HG03457 (cell line): ENCODE measurements around the gene IL1RN.
A peak's percentile ranks its signal among the peaks of the same experiment; 100 is the strongest.

Experiments
- ATAC-seq: cut with Tn5 transposase; IDR thresholded peaks from one replicate; pipeline ENCODE4 v1.9.1; 2021; ENCODE audit warnings: moderate number of reproducible peaks; ENCODE audit not compliant: unreplicated experiment

The IL1RN gene

DNA sequence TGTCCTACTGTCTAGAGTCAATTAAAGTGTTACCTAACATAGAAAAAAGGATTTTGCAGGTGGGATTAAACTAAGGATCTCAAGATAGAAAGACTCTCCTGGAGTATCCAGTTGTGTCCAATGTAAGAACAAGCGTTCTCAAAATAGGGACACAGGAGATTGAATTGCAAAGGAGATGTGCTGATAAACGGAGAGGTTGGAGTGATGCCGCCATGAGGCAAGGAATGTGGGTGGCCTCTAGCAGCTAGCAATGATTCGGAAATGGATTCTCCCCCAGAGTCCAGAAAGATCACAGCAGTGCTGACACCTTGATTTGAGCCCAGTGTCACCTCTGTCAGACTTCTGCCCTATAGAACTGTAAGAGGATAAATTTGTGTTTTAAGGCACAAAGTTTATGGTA is 24.1 kb upstream of the IL1RN start:
- no peak for ATAC-seq

- no peak for ATAC-seq
Measured at GRCh38 chr2:113104054-113104611, 23.3 kb upstream of the IL1RN start.

DNA sequence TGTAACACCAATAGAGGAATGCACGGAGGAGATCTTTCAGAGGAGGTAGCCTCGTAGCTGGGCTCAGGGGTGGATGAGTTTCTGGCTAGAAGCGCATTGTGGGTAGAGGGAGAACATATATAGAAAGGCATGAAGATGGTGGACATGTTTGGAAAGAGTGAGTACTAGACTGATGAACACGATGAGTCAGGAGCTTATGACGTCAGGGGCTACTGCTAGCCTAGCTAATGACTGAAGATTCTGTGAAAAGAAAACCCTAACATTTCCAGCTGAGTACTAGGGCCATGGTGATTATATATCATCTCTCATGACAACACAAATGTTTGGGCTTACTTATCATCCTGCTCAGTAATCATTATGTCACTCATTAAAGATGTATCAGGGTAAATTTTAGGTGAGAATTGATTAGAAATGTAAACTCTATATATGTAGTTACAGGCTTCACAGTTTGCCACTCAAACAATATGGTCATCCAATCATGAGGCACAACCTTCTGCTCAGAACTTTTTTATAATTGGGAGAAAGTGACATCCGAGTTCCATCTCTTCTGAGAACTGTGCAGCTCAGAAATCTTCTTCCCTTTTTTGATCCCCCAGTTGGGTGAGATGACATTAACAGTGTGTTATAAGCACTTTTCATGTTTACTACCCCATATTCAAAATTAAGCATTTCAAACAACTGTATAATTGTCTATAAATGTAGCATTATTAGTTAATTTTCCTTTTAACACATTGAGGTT is 22.2 kb upstream of the IL1RN start:
- no peak for ATAC-seq

GRCh38 chr2:113111121-113111520 is 16.3 kb upstream of the IL1RN start:
- no peak for ATAC-seq

- ATAC-seq: no peak
Measured at GRCh38 chr2:113111823-113112287, 15.5 kb upstream of the IL1RN start.

- no peak for ATAC-seq
Measured at GRCh38 chr2:113112441-113112840, 15.0 kb upstream of the IL1RN start.

- ATAC-seq: no peak
Measured at GRCh38 chr2:113112871-113113270, 14.5 kb upstream of the IL1RN start.

- ATAC-seq: no peak
Measured at GRCh38 chr2:113113807-113114206, 13.6 kb upstream of the IL1RN start.

DNA sequence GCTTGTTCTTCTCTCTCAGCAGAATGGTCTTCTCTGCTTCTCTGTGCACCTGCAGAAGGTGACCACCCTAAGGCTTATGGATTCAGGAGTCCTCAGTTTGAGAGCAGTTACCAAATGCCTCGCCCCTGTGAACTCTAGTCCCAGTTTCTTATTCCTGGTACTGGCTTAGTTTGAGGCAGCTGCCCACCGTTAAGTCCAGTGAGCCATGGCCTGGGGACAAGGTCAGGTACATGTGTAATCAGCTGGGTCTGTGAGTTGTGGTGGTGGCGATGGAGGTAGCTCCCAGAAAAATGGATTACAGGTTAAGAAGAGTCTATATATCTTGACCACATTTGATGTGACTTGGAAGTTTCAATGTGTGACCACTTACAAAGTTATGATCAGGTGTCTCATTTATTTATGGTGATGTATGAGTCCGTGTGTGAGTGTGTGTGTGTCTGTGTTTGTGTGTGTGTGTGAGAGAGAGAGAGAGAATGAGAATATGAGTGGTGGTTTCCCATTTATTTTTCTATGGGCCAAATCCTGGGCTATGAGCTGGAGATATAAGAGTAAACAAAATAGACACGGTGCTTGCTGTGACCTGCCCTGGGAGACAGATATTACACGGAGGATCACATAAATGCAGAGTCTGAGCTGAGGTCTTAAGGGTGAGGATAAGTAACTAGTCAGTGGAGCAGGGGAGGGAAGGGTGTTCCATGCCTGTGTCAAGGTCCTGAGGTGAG is 13.0 kb upstream of the IL1RN start:
- no peak for ATAC-seq

GRCh38 chr2:113114996-113115395 is 12.4 kb upstream of the IL1RN start:
- ATAC-seq: no peak

- peak; percentile 46 for ATAC-seq
Measured at GRCh38 chr2:113116100-113116958, 11.1 kb upstream of the IL1RN start.

- ATAC-seq: no peak
Measured at GRCh38 chr2:113117541-113118262, 9.7 kb upstream of the IL1RN start.

- no peak for ATAC-seq
Measured at GRCh38 chr2:113118263-113118657, 9.1 kb upstream of the IL1RN start.

DNA sequence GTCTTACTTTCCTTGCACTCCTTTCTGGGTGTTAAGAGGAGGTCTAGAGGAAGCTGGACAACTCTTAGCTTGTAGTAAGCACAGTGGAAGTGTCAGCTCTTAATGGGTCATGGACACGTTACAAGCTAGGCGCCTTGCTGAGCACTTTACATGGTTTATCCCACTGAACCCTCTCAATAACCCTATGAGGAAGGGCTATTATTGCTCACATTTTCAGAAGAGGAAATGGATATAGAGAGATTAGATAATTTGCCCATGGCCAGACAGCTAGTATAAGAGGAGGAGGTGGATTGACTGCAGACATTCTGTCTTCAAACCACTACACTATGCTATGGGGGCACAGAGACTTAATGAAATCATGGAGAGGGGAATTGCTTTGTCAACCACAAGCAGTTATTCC is 8.3 kb upstream of the IL1RN start:
- no peak for ATAC-seq

- ATAC-seq: no peak
Measured at GRCh38 chr2:113120861-113121260, 6.5 kb upstream of the IL1RN start.

DNA sequence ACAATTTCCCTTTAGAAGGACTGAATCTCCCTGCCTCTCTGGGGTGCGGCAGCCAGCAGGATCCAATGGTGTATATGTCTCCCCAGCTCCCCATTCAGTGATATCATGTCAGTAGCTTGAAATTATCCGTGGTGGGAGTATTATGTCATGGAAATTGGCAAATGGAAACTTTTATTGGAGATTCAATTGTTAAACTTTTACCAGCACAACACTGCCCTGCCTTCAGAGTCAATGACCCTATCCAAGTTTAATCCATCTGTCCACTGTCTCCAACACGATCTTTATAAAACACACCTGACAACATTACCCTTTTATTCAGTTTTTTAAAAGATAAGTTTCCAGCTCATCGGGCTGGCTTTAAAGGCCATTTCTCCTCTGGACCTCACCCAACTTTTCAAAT is 5.0 kb upstream of the IL1RN start:
- ATAC-seq: no peak

DNA sequence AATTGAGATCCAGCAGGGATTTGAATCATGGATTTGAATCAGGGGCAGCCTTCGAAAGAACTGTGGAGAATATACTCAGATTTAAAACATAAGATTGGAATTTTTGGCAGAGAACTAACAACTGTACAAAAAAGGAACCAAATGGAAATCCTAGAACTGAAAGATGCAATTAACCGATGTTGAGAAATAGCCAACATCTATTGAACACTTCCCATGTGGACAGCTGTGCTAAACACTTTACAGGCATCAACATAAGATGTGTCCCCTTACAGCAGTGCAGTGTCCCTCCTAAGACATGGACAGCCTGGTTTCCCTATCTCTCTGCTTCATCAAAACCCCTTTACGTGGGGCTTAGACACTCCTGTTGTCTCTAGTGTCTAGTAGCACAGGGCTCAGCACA is 3.7 kb upstream of the IL1RN start:
- ATAC-seq: no peak

DNA sequence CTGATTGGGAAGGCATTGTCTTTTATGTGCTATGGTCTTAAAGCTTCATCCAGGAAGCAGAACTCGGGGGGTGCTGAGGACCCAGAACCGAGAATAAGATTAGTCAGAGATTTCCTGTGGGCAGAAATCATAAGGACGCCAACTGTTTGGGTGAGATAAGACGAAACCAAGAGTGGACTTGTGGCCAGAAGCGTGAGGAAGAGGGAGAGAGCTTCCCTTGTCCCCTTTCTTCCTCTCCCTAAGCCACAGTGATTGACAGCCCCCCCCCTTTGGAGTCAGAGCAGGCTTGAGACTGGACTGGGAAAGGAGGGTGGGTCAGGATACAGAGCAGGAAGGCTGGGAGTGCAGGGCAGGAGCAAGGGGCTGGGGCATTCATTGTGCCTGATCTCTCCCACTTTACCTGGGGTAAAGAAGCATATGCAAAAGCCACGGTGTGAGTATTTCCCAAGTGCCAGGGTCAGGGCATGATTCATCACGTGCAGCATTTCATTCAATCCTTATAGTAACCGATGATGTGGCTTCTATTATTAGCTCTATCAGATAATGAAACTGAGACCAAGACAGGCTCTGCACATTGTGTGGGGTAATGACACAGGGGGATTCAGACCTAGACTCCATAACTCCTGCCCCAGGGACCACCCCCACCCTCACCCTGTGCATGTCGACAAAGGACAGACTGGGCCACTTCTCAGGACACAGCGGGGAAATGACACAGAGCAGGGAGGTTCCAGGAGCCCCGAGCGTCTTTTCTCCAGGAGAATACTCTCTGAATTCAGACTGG is 3.0 kb upstream of the IL1RN start:
- ATAC-seq: peak; percentile 54

DNA sequence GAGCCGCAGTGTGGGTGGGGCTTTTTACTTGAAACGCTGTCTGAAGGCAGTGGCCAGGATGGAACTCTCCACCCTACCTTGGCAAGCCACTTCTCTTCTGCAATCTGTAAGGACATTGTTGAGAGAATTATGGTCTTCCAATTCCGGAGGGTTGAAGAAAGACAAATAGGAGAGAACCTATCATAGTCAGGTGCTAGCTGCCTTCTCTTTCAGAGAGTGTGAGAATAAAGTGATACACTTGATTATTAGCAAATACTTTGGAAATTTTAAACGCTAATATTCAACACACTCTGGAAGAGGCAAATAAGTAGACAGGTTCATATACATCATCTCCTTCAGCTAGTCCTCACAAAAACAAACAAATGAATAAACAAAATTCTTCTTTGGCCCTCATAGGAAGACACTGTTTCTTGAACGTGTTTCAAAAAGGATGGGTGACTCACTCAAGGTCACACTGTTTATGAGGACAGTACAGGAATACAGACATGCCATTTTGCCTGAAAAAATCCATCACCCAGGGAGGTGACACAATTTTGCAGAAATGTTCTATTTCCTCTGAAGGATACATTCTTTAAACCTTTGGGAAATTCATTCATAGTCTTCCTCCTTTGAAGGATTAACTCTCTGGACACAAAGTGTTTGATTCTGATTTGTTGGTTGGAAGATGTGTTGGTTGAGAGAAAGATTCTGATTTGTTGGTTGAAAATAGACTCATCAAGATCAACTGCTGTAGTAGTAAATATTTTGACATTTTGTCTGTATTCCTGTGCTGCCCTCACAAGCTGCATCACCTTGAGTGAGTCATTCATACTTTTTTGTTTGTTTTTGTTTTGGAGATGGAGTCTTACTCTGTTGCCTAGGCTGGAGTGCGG is 2.2 kb upstream of the IL1RN start:
- peak; percentile 2 for ATAC-seq
